ENCODE data around the gene NCAM2.

Gene NCAM2

GRCh38 chr21:21019681-21020080 is 21.5 kb downstream of the NCAM2 start:
- no peak overlapping the region for H3K4me3 ChIP-seq (ENCODE audit: low read depth, low read length)
- no peaks in the 10 kb centered on the region for H3K4me1 ChIP-seq (ENCODE audit: control insufficient read depth, insufficient read depth, low read length)
- POLR2A ChIA-PET: no interaction called here
- no peaks in the 10 kb centered on the region for H3K9me3 ChIP-seq (ENCODE audit: control insufficient read depth, insufficient read depth, low read depth, low read length)
- TF ChIP-seq ZFP69B (tag by site-specific recombination; IDR thresholded peaks at IDR 0.05) (no peak), ZNF391 (tag by site-specific recombination; IDR thresholded peaks at IDR 0.05; ENCODE audit: borderline replicate concordance, low read depth) (no peak)
- H3K36me3 ChIP-seq (ENCODE audit: control insufficient read depth in 2 of 2, insufficient read depth in 1 of 2, low read length in 2 of 2): no peaks in the 10 kb centered on the region; a peak in 1 of 3 replicates
- CTCF ChIA-PET: interaction anchor here (1.2 kb wide), 1 partner anchor 15 kb away, joined by 4 read pairs; no protein-coding TSS in a partner anchor
- no peak overlapping the region for H3K27ac ChIP-seq (ENCODE audit: extremely low read depth, low read depth, low read length)

GRCh38 chr21:21025742-21026141 is 27.5 kb downstream of the NCAM2 start:
- TF ChIP-seq ZNF658 (tag by site-specific recombination; IDR thresholded peaks at IDR 0.05) (no peak), WT1 (tag by site-specific recombination; IDR thresholded peaks at IDR 0.05) (no peak), GLIS1 (tag by site-specific recombination; IDR thresholded peaks at IDR 0.05) (no peak), ZNF133 (tag by site-specific recombination; IDR thresholded peaks at IDR 0.05) (no peak), ZNF768 (tag by site-specific recombination; IDR thresholded peaks at IDR 0.05) (no peak), ZNF624 (tag by site-specific recombination; IDR thresholded peaks at IDR 0.05) (no peak), ZNF558 (tag by site-specific recombination; IDR thresholded peaks at IDR 0.05) (no peak), OSR2 (tag by site-specific recombination; IDR thresholded peaks at IDR 0.05) (no peak), ZFP37 (tag by site-specific recombination; IDR thresholded peaks at IDR 0.05) (no peak), ZNF362 (tag by site-specific recombination; IDR thresholded peaks at IDR 0.05) (no peak), ZNF214 (tag by site-specific recombination; IDR thresholded peaks at IDR 0.05; ENCODE audit: borderline replicate concordance) (no peak), ZNF530 (tag by site-specific recombination; IDR thresholded peaks at IDR 0.05; ENCODE audit: low read depth) (no peak), ZNF274 (IDR thresholded peaks at IDR 0.05; ENCODE audit: low read length) (no peak), ZNF274 (tag by site-specific recombination; IDR thresholded peaks at IDR 0.05; ENCODE audit: borderline replicate concordance) (no peak), ZBTB20 (tag by site-specific recombination; IDR thresholded peaks at IDR 0.05) (no peak), ZSCAN30 (tag by site-specific recombination; IDR thresholded peaks at IDR 0.05) (no peak), ZNF341 (tag by site-specific recombination; IDR thresholded peaks at IDR 0.05; ENCODE audit: low read depth) (no peak), ZSCAN18 (tag by site-specific recombination; IDR thresholded peaks at IDR 0.05) (no peak)
- no peak overlapping the region for H3K4me3 ChIP-seq (ENCODE audit: low read depth, low read length)
- H3K27ac ChIP-seq (ENCODE audit: extremely low read depth, low read depth, low read length): no peak overlapping the region
- H3K4me1 ChIP-seq (ENCODE audit: control insufficient read depth, insufficient read depth, low read length): no peaks in the 10 kb centered on the region
- POLR2A ChIA-PET: no interaction called here
- H3K9me3 ChIP-seq (ENCODE audit: control insufficient read depth, insufficient read depth, low read depth, low read length): no peaks in the 10 kb centered on the region
- H3K36me3 ChIP-seq (ENCODE audit: control insufficient read depth in 2 of 2, insufficient read depth in 1 of 2, low read length in 2 of 2): no peaks in the 10 kb centered on the region
- CTCF ChIA-PET: interaction anchor here (0.6 to 0.7 kb wide), 2 partner anchors 22 to 27 kb away, joined by 3 to 5 read pairs; no protein-coding TSS in a partner anchor

- no peak overlapping the region for H3K4me3 ChIP-seq (ENCODE audit: low read depth, low read length)
- no peaks in the 10 kb centered on the region for H3K4me1 ChIP-seq (ENCODE audit: control insufficient read depth, insufficient read depth, low read length)
- ChIA-PET POLR2A (no interaction called here), CTCF (no interaction called here)
- H3K36me3 ChIP-seq (ENCODE audit: control insufficient read depth in 2 of 2, insufficient read depth in 1 of 2, low read length in 2 of 2): no peaks in the 10 kb centered on the region
- no peak overlapping the region for H3K27ac ChIP-seq (ENCODE audit: extremely low read depth, low read depth, low read length)
- H3K9me3 ChIP-seq (ENCODE audit: control insufficient read depth, insufficient read depth, low read depth, low read length): no peaks in the 10 kb centered on the region
- TF ChIP-seq ZBTB7A (tag by site-specific recombination; IDR thresholded peaks at IDR 0.05; ENCODE audit: low read depth) (no peak), ZNF555 (tag by site-specific recombination; conservative IDR thresholded peaks at IDR 0.05) (no peak), ZIC2 (tag by site-specific recombination; IDR thresholded peaks at IDR 0.05) (no peak), GLI2 (tag by site-specific recombination; IDR thresholded peaks at IDR 0.05; ENCODE audit: borderline replicate concordance, low read depth) (no peak), ZBTB17 (tag by site-specific recombination; IDR thresholded peaks at IDR 0.05) (no peak), ZNF223 (tag by site-specific recombination; IDR thresholded peaks at IDR 0.05) (no peak), ZNF600 (tag by site-specific recombination; IDR thresholded peaks at IDR 0.05) (no peak), ZNF292 (tag by site-specific recombination; IDR thresholded peaks at IDR 0.05; ENCODE audit: borderline replicate concordance, low read depth) (no peak), ZSCAN18 (tag by site-specific recombination; IDR thresholded peaks at IDR 0.05) (no peak), KLF17 (tag by site-specific recombination; IDR thresholded peaks at IDR 0.05) (no peak), ZNF530 (tag by site-specific recombination; IDR thresholded peaks at IDR 0.05; ENCODE audit: low read depth) (no peak)
Observed at GRCh38 chr21:21028275-21028820, 30.1 kb downstream of the NCAM2 start.
